RWPE1 (cell line): ENCODE data around the gene ADAMTS2.

Source experiments
- CTCF ChIA-PET: fragments of 350-600 bp; sonication (Branson Sonifier 250); formaldehyde crosslinking; extraction: SDS; loops from one replicate; lab custom pipeline; 2021; lab: Yijun Ruan, JAX
- POLR2A ChIA-PET: fragments of 400-600 bp; formaldehyde crosslinking; extraction: SDS; loops from one replicate; lab custom pipeline; 2020; ENCODE audit warnings: antibody characterized with exemption; ENCODE audit not compliant: low non-redundant PET; lab: Yijun Ruan, JAX
- DNase-seq: peaks from one replicate; pipeline ENCODE4 v3.0.0; 2012; ENCODE audit warnings: low spot score
- H3K27ac ChIP-seq: fragments of 450-650 bp; 2 replicates; pipeline ENCODE4 v1.5.1; 2017
- CTCF ChIP-seq: fragments of 450-650 bp; conservative IDR thresholded peaks from 2 replicates; pipeline ENCODE4 v1.5.1; 2017; ENCODE audit warnings: low read depth, mild to moderate bottlenecking

Gene ADAMTS2

GRCh38 chr5:179269781-179270543 is 75.3 kb downstream of the ADAMTS2 start:
- TF ChIP-seq CTCF, result no peak
- DNase-seq, result no peak
- H3K27ac ChIP-seq, result no peak overlapping the region
- CTCF ChIA-PET, result no interaction called here
- POLR2A ChIA-PET, result no interaction called here

GRCh38 chr5:179268966-179269693 is 76.1 kb downstream of the ADAMTS2 start:
- no peak overlapping the region for H3K27ac ChIP-seq
- no peak for DNase-seq
- POLR2A ChIA-PET, result no interaction called here
- TF ChIP-seq CTCF, result no peak
- CTCF ChIA-PET, result no interaction called here

DNA sequence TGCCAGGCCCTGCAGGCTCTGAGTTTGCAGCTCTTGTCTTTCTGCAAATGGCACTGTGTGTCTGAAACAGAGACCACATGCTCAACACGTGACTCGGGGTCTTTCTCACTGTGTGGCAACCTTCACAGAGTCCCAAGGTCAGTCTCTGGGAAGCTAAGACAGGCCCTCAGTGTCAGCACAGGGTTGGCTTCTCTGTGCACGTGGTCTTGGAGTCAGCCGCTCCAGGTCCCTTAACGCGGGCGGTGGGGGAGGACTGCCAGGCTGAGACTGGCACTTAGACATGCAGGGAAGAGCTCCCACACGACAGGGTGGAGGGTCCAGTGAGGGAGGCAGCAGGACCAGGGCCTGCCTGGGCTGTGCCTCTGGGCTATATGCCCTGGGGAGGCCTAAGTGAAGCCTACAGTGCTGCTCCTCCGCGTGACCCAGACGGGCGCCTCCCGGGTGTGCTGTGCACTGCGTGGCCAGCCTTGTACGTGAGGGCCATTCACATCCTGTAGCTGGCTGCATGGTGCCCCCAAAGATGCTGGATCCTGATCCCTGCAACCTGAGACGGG is 76.8 kb downstream of the ADAMTS2 start:
- DNase-seq, result no peak
- no peak overlapping the region for H3K27ac ChIP-seq
- no peak for TF ChIP-seq CTCF
- ChIA-PET POLR2A (no interaction called here), CTCF (no interaction called here)

- CTCF ChIA-PET, result interaction anchor here (0.6 kb wide), 1 partner anchor 100 kb away, joined by 3 read pairs; no protein-coding TSS in a partner anchor
- DNase-seq, result no peak
- POLR2A ChIA-PET, result no interaction called here
- H3K27ac ChIP-seq, result no peak overlapping the region
- TF ChIP-seq CTCF, result no peak
Measured at GRCh38 chr5:179267671-179268083, 77.6 kb downstream of the ADAMTS2 start.

DNA sequence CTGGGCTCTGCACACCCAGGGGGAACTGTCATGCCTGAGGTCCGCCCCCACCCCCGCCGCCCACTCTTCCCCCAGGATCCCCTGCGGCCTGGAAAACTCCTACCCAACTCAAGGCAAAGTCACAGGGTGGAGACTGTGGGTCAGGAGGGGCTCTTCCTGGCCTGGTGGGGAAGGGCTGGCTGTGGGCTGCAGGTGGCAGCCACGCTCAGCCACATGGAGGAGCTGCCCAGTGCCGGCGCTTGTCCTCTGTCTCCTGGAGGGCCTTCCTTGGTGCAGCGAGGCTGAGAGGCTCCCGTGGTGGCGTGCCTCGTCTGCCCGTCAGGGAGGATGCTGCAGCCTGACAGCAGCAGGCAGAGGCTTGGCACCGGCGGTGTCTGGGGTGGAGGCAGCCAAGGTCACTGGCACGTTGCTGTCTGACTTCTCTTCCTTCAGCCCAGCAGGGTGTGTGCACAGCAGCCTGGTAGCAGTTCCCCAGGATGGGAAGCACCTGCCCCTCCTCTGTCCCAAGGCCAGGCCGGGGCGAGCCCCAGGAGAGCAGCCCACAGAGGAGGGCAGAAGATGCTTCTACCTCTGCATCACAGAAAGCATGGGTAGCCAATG is 78.1 kb downstream of the ADAMTS2 start:
- ChIA-PET POLR2A (no interaction called here), CTCF (interaction anchor here (0.6 kb wide), 1 partner anchor 100 kb away, joined by 3 read pairs; no protein-coding TSS in a partner anchor)
- no peak for TF ChIP-seq CTCF
- no peak overlapping the region for H3K27ac ChIP-seq
- DNase-seq, result no peak

GRCh38 chr5:179266291-179267070 is 78.8 kb downstream of the ADAMTS2 start:
- TF ChIP-seq CTCF, result no peak
- CTCF ChIA-PET, result interaction anchor here (0.7 kb wide), 1 partner anchor 227 kb away, joined by 3 read pairs; no protein-coding TSS in a partner anchor
- DNase-seq, result no peak
- POLR2A ChIA-PET, result no interaction called here
- no peak overlapping the region for H3K27ac ChIP-seq
